22Rv1 (cell line): ENCODE measurements around the gene RNF217.

Experiments used
- CTCF ChIP-seq: fragments of 450-650 bp; IDR thresholded peaks from 2 replicates; pipeline ENCODE4 v1.5.1; 2017; ENCODE audit warnings: mild to moderate bottlenecking
- ZFX ChIP-seq: fragments of 450-650 bp; IDR thresholded peaks from 2 replicates; pipeline ENCODE4 v1.6.1; 2017; ENCODE audit warnings: antibody characterized with exemption, borderline replicate concordance

- TF ChIP-seq CTCF (no peak), ZFX (no peak)
These were observed 144.8 kb downstream of the RNF217 start for GRCh38 chr6:125107048-125107447.
